H1 (cell line): Measurements from ENCODE around the gene MT1B. TPM values are rescaled to one million over a fixed set of nuclear protein-coding genes. Genes with fewer than 3 reads are reported as not detected.
A peak's percentile ranks its signal among the peaks of the same experiment; 100 is the strongest.

Experiments
- CBX5 ChIP-seq: fragments of 300-800, 300-1000 bp; sonication (generic); IDR thresholded peaks from 2 replicates; pipeline ENCODE4 v1.7.1; 2016; ENCODE audit warnings: antibody characterized with exemption, low read length, low read depth
- EP300 ChIP-seq, 2 experiments: IDR thresholded peaks; 1 replicate in 1 of 2; 2 replicates in 1 of 2; pipeline ENCODE4 v1.6.1; 2011 to 2012; ENCODE audit warnings: low read depth in 2 of 2, low read length in 2 of 2, mild to moderate bottlenecking in 2 of 2, borderline replicate concordance in 1 of 2, inconsistent platforms in 1 of 2, moderate library complexity in 1 of 2
- RFX5 ChIP-seq: IDR thresholded peaks from 2 replicates; pipeline ENCODE4 v1.6.1; 2011; ENCODE audit warnings: low read depth, low read length, improper control_type of control experiment, borderline replicate concordance
- RNF2 ChIP-seq: fragments of 200-900, 300-1000 bp; sonication (generic); IDR thresholded peaks from 2 replicates; pipeline ENCODE4 v1.7.1; 2016; ENCODE audit warnings: borderline replicate concordance, low read depth, mild to moderate bottlenecking, antibody characterized with exemption, low read length; ENCODE audit not compliant: poor library complexity, severe bottlenecking; ENCODE audit errors: missing control alignments
- polyA plus RNA-seq, 7 experiments: library from polyadenylated mRNA; depleted of rRNA in 3 of 7; stranded (reverse) in 5 of 7; unstranded in 2 of 7; fragments of >200 nt in 5 of 7; fragments of 200-250 nt in 2 of 7; gene quantifications; 1 replicate in 5 of 7; 2 replicates in 1 of 7; 4 replicates in 1 of 7; pipeline versions ENCODE4 v1.2.1 to v1.2.3, GENCODE V29; 2011 to 2013; ENCODE audit warnings: missing spikeins in 2 of 7, mixed read lengths in 2 of 7
- total RNA-seq: library from RNA; stranded (reverse); fragmentation: NEBNext Ultra II Directional; extraction: Animal tissue kit (Norgen Biotek cat#: 25700); gene quantifications from 2 replicates; pipeline ENCODE4 v1.2.1, GENCODE V29; 2021

The MT1B gene
- total and polyA plus RNA-seq, 2 of the 8 experiments (the other 6 are each of a cell fraction or from before 2014, with no cell fraction given) = not detected

GRCh38 chr16:56634715-56635440 lies 16.8 kb upstream of the MT1B start (continued):
- TF ChIP-seq RNF2 (peak; percentile 90), RFX5 (no peak), CBX5 (no peak), EP300 (IDR thresholded peaks at IDR 0.05; ENCODE audit: borderline replicate concordance in 1 of 2, low read depth in 2 of 2, low read length in 2 of 2) (no peak)
